Activated naive CD4-positive, alpha-beta T cell treated with anti-CD3 and anti-CD28 coated beads, Interleukin-2, amount 50 U/mL, for 16 hours (primary cell): ENCODE results near the gene RSRC2.
"Not testable (repeated sequence)": the region's sequence is repeated elsewhere in the genome, so short reads cannot be mapped to it uniquely, and the experiment has no call there.

Experiments
- DNase-seq: peaks from one replicate; pipeline ENCODE4 v3.0.0-alpha.2; 2020

Gene RSRC2

GRCh38 chr12:122517877-122518276 lies 8.9 kb downstream of the RSRC2 start:
- no peak for DNase-seq

- DNase-seq: no peak
Measured at GRCh38 chr12:122516544-122517361, 10.0 kb downstream of the RSRC2 start.

GRCh38 chr12:122515275-122515674 lies 11.5 kb downstream of the RSRC2 start:
- DNase-seq: no peak

DNA sequence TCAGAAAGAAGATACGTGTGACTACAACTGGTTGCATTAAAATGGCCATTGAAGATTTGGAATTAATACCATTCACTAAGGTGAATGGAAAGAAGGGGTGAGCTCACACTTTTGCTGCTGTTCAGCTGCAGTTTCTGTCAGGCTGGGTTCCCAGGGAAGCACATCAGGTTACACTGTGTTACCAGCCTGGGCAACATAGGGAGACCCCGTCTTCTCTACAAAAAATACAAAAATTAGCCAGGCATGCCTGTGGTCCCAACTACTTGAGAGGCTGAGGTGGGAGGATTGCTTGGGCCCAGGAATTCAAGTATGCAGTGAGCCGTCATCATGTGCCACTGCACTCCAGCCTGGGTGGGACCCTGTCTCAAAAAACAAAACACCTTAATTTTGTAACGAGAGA lies 13.1 kb downstream of the RSRC2 start:
- no peak for DNase-seq

DNA sequence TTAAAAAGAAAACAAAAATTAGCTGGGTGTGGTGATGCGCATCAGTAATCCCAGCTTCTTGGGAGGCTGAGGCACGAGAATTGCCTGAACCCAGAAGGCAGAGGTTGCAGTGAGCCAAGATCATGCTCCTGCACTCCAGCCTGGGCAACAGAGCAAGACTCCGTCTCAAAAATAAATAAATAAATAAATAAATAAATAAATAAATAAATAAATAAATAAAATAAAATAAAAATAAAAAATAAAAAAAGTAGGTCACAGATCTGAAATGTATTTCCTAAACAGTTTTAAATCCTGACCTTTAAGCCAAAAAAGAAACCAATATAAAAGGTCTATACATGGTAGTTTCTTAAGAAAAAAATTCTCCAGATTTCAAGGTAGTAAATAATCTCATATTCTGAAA lies 13.7 kb downstream of the RSRC2 start:
- not testable (repeated sequence) for DNase-seq

- no peak for DNase-seq
Measured at GRCh38 chr12:122508163-122508562, 18.6 kb downstream of the RSRC2 start.

DNA sequence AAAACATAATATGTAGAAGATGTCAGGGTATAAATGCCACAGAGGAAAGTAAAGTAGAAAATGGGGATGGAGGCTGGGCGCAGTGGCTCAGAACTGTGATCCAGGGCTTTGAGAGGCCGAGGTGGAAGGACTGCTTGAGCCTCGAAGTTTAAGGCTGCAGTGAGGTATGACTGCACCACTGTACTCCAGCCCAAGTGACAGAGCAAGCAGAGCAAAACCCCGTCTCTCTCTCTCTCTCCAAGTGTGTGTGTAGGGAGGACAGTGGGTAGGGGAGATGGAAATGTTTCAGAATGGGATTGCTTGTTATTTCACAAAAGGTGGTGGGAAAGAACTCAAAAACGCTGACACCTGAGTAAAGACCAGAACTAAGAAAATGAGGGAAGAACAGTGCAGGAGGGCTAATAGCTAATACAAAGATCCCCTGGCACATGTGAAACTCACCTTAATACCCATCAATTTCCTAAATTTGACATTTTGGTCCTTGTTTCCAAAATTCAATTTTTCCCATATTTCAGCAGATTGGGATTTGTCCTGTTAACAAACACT lies 20.3 kb downstream of the RSRC2 start:
- DNase-seq: no peak

- DNase-seq: no peak
Measured at GRCh38 chr12:122505419-122506051, 21.2 kb downstream of the RSRC2 start.

GRCh38 chr12:122503783-122504590 lies 22.7 kb downstream of the RSRC2 start:
- DNase-seq: no peak

DNA sequence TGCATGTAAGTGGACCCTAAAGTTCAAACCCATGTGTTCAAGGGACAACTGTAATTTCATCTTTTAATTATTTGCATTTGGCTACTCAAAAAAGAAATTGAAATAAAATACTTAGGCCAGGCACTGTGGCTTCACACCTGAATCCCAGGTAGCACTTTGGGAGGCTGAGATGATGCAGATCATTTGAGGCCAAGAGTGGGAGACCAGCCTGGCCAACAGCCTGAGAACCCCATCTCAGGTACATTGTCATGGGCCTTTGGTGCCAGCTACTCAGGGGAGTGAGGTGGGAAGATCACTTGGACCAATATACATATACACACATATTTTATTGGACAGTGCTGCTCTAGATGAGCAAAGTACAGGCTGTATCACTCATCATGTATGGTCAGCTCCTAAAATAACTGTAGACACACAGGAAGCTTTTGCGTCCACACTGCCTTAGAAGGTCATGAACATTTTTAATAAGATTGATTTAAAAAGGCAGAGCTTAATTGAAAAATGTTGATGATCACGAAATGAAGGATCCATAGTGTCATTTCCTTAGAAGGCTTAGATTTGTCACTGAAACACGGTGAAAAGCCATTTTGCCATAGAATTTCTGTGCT lies 23.5 kb downstream of the RSRC2 start:
- DNase-seq: no peak

- no peak for DNase-seq
Measured at GRCh38 chr12:122501489-122501989, 25.2 kb downstream of the RSRC2 start.

- peak; percentile 96 for DNase-seq
Measured at GRCh38 chr12:122500685-122501488, 25.8 kb downstream of the RSRC2 start, which contains the start of gene ZCCHC8. Gene ZCCHC8, minus strand, starts transcription at chr12:122500932. Its CDS starts 92 bp downstream, at chr12:122500840.

DNA sequence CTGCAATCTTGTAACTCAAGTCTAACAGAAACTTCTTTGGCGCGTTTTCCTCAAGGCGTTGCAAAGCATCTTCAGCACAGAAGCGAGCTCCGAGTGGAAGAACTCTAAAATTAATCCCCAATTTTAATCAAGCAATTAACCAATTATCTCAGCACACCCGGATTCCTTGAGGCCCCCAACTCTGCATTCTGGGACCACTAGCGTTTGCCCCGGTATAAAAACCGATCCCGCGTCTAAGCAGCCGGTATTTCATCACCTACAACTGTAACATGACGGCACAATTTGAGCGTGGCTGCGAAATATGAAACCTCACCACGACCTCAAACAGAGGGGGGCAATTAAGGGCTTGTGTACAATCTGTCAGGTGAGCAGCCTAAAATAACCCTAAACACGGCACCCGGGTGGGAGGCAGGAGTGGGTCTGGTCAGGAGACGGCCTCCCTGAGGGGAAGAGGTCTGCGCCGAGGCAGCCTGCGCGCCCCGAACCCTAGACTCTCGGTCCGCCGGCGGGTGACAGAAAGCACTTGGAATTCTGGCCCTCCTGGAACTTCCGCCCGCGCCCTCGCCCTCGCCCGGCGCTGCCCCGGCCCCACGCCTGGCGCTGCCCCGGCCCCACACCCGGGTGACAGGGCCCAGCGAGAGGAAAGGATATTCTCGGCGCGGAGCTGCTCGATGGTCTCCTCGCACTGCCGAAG lies 26.6 kb downstream of the RSRC2 start:
- peak; percentile 48 for DNase-seq

GRCh38 chr12:122495258-122495657 lies 31.5 kb downstream of the RSRC2 start:
- no peak for DNase-seq

DNA sequence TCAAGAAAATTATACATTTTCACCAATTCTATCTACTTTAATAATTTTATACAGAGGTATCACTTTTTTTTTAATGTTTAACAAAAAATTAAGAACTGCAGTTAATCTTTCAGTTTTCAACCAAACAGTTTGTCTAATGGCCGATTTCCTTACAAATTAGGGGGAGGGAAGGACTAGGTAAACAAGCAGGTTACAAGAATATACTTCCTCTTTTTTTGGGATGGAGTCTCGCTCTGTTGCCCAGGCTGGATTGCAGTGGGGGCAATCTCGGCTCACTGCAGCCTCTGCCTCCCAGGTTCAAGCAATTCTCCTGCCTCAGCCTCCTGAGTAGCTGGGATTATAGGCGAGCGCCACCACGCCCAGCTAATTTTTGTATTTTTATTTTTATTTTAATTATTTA lies 33.5 kb downstream of the RSRC2 start:
- DNase-seq: not testable (repeated sequence)

DNA sequence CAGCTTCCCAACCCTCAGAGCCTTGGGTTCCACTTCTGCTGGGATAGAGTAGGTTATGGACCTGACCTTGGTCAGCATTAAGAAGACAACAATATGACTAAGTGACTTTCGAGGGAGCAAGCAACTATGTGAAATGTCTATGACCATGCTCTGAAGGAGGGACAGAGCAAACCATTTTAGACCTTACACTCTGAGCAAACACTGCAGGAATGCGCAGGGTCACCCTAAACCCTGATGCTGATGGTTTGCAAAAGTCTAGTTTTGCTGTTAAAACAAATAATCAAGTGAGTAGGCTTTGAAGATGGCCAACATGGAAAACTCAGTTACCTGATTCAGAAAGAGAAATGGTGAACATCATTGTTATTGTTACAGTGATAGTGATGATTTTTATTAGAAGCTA lies 34.7 kb downstream of the RSRC2 start:
- DNase-seq: no peak

DNA sequence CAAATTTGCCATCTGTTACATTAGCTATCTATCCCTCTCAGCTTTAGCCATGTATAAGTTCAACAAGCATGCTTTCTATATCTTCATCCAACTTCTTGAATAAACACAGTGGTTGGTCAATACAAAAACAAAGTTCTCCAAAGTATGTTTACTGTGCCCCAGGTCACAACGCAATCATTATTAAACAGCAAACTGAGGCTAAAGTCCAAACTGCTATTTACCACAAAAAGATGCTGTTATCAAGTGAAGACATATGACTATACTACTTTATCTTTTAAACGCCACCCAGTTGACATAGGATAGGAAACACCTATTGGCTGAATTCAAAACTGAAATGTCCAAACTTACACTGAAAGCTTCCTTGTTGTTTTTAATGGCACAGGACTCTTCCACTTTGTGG lies 37.7 kb downstream of the RSRC2 start:
- no peak for DNase-seq

- not testable (repeated sequence) for DNase-seq
Measured at GRCh38 chr12:122487807-122488206, 38.9 kb downstream of the RSRC2 start.

DNA sequence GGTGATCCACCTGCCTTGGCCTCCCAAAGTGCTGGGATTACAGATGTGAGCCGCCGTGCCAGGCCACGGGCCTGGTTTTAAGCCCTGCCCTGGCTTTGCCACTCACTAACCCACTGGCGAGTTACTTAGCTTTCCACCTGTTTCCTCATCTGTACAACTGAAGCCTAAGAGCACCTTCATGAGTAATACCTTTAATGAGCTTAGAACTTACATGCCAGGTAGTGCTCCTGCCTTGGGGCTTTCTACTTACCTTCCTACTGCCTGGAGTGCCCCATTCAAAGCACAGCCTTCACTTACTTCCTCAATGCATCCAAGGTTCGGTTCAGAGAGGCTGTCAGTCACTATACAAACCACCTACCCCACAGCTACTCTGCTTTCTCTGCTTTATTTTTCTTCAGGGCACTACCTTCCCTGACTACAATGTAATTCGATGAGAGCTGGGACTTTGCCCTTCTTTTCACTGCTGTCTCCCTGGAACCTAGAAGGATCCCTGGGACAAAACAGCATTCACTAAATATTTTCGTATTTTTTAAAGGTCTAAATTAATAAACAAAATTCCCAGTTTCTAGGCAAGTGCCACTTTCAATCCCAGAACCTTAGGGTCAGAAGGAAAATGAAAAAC lies 39.8 kb downstream of the RSRC2 start:
- DNase-seq: no peak

DNA sequence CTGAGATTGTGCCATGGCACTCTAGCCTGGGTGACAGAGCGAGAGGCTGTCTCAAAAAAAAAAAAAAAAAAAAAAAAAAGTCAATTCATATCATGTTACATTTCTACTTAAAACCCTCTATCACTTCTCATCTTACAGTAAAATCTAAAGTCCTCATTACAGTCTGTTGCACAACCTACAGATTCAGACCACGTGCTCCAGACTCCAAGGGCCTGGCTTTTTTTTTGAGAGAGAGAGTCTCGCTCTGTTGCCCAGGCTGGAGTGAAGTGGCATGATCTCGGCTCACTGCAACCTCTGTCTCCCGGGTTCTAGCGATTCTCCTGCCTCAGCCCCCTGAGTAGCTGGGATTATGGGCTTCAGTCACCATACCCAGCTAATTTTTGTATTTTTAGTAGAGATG lies 40.4 kb downstream of the RSRC2 start:
- DNase-seq: not testable (repeated sequence)

DNA sequence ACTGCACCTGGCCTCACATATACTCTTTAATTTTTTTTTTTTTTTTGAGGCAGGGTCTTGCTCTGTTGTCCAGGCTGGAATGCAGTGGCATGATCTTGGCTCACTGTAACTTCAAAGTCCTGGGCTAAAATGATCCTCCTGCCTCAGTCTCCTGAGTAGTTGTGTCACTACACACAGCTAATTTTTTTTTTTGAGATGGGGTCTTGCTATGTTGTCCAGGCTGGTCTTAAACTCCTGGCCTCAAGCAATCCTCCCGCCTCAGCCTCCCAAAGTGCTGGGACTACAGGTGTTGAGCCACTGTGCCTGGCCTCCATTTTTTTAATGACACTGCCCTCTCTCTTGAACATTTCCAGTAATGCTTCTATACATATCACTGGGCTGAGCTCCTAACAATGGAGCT lies 42.4 kb downstream of the RSRC2 start:
- DNase-seq: not testable (repeated sequence)
